Activated gamma-delta T cell treated with anti-CD3 and anti-CD28 coated beads, Interleukin-2, amount 50 U/mL, for 16 hours (primary cell): ENCODE measurements around the gene SLC29A2.

Source experiments
- DNase-seq: peaks from one replicate; pipeline ENCODE4 v3.0.0-alpha.2; 2020; ENCODE audit warnings: low read depth

Gene SLC29A2, protein sequence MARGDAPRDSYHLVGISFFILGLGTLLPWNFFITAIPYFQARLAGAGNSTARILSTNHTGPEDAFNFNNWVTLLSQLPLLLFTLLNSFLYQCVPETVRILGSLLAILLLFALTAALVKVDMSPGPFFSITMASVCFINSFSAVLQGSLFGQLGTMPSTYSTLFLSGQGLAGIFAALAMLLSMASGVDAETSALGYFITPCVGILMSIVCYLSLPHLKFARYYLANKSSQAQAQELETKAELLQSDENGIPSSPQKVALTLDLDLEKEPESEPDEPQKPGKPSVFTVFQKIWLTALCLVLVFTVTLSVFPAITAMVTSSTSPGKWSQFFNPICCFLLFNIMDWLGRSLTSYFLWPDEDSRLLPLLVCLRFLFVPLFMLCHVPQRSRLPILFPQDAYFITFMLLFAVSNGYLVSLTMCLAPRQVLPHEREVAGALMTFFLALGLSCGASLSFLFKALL

DNA sequence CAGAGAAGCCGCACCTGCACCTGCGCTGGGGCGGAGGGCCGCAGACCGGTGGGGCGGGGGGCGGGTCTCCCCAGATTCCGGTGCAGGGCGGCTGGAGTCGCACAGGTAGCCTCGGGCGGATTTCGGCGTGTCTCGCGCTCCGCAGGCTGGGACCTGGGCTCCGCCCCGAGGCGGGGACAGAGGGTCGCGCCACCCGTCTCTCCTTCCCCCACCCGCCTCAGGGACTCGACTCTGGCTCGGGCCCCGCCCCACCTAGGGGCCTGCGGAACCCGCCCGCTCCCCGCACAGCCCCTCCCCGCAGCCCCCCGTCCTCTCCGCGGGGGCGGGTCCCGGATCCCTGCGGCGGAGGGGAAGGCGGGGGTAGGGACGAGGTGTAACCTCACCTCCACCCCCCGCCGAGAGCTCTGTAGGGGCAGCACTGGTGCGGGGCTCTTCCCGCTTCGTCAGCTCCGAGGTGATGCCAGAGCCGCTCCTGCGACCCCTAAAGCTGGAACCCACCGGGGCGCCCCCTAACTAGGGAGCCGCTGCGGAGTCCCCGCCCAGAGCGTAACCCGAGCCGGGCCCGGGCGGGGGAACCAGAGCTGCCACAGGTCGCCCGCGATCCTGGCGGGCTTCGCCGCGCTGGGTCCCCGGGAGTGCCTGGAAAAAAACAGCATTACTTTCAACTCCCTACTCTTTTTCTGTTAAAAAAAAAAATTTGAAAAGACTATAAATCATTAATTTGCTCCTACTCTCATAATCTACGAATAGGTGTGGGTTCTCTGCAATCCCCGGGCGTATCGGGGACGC lies at the start of gene SLC29A2:
TSS of gene SLC29A2 (minus strand) at position 134 of the 789 bp plus-strand sequence. CDS start 169 bp downstream, outside the sequence.
- peak; percentile 68 for DNase-seq

DNA sequence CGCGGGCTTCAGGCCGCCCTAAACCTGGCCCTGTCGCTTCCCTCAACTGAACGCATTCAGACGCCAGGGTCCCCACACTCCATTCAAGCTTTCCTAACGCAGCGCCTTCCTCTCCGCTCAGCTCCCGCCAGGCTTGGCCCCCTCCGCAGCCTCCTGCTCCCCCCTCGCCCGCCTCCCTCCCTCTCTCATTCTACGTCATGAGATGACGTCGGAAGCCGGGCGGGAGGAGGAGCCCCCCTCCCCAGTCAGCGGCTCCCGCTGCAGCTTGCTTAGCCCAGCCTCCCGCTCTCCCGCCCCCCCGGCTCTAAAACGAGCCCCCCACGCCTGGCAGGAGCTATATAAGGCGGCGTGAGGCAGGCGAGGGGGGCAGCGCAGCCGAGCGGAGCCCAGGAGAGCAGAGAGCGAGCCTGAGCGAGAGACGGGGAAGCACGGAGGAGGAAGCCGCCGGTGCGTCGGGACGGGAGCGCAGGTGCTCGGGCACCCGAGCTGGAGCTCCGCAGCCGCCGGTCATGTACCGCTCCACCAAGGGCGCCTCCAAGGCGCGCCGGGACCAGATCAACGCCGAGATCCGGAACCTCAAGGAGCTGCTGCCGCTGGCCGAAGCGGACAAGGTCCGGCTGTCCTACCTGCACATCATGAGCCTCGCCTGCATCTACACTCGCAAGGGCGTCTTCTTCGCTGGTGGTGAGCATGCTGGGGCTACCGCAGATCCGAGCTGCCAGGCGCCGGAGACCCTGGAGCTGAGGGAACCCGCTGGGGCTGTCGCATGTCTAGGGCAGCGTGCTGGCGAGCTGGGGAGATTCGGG lies 49.3 kb upstream of the SLC29A2 start, which contains the start of gene NPAS4:
TSS of gene NPAS4 (plus strand) at position 365 of the 806 bp plus-strand sequence. CDS start at position 510, 145 bp downstream.
- no peak for DNase-seq

DNA sequence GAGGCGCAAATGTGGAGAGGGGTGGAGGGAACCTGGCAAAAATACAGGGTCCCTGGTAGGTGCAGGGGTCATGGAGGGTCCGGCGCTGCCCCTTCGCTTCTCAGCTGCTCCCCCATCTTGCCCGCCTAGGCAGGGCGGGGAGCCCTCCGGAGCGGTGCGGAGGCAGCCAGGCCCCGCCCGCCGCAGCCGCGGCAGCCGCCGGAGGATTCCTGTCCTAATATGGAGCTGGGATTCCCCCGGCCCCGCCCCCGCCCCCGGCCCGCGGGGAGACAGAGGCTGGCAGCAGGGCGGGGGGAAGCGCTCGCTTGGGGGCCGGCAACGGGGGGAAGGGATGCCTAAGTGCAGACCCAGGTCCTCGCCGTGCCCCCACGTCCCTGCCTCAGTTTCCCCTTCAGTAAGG lies 48.3 kb upstream of the SLC29A2 start:
- no peak for DNase-seq

DNA sequence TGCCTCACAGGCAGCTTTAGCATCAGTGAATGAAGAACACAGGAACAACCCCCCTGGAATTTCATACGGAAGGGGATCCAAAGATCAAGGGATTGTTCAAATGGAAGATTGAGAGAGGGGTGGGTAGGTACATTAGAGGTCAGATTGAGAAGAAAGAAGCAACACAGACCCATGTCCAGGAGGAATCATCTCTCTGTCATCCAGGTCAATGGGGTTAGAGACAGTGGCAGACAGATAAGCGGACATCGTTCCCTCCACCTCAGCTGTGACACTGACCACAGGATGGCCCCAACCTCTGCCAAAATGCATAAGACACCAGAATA lies 47.4 kb upstream of the SLC29A2 start:
- no peak for DNase-seq

DNA sequence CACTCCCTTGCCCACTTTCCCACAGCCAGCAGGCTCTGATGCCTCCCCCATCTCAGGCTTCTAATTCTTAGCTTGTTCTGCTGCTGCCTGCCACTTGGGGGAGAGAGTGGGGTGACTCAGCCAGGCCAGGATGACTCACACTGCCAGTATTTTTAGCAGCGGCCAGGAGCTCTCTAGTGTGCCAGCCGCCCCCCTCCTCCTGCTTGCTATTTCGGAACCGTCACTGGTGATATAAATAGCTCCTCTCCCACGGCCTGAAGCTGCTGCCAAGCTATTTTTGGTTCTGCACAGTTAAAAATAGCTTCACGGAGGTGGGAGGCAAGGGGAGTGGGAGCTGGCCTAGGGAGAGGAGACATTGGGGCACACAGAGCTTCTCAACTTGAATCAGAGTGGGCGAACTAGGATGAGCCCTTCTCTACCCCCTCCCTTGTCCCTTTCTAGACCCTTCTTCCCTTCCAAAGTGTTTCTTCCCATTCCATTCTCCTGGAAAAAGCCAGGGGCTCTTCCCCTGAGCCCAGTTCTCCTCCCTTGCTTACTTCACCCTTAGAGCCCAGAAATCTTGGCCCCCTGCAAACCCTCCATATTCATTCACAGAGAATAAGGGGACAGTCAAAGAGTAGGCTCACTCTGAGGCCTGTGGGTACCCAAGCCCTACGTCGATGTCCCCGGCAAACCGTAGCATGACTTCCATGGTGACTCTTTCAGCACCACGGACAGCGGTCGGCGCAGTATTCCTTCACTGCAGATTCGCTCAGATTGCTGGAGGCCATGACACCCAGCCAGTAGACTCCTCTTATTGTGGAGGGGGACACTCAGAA lies 46.8 kb upstream of the SLC29A2 start:
- DNase-seq = peak; percentile 35

DNA sequence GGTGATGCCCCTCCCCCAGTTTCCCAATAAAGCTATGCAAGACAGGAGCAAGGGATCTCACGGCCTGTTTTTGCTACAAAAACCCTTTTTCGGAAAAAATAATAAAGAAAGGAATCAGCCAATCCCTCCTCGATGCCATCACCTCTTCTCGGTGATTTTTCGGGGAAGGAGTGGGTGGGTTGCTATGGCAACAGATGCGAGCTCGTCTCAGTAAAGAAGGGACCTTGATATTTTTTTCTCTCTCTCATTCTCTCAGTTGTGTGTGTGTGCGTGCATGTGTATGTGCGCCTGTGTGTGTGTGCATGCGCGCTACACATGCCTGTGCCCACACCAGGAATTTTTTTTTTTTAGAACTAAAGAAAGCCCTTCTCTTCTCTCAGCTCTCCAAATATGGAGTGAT lies 45.4 kb upstream of the SLC29A2 start:
- no peak for DNase-seq

DNA sequence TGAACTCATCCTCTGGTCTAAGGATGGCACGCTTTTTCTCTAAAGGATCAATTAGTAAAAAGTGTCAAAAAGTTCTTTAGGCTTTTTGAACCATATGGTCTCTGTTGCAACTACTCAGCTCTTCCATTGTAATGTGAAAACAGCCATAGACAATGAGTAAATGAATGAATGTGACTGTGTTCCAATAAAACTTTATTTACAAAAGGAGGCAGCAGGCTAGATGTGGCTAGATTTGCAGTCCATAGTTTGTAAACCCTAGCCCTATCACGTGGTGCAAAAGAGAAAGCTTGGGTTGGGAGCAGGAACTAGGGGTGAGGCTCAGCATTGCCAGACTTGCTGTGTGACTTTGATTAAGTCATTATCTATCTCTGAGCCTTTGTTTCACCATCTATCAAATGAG lies 43.9 kb upstream of the SLC29A2 start:
- DNase-seq = no peak

DNA sequence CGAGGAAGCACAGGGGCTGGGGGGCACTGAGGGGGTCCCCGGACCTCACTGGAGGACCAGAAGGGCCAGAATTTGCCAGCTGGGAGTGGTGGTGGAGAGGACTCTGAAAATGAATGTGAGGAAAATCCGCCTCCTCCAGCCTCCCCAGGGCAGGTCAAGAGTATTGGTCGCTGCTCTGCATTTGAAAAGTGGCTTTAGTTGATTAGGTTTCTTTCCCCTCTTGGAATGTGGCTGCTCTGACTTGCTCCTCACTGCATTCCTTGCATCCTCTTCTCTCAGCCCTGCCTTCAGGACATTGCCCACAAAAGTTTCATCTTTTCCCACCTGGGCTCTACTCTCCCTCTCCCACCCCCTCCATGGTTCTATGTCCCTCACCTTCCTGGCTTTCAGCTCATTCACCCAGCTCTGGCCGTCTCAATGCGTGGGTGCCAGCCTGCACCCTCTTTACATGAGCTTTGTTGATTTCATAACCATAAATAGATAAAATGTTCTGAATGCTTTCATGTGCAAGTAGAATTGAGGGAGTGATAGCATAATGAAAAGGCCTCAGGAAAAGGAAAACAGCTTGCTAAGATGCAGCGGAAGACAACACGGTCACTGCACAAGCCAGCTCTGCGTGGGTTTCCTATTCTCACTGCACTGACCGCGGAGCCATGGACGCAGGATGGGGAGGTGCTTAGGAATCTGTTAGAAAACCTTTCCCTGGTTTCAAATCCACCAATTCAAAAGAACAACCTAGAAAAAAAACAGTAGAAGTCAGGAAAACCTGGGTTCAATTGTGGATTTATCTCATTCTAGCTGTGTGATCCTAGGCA lies 42.8 kb upstream of the SLC29A2 start:
- no peak for DNase-seq

DNA sequence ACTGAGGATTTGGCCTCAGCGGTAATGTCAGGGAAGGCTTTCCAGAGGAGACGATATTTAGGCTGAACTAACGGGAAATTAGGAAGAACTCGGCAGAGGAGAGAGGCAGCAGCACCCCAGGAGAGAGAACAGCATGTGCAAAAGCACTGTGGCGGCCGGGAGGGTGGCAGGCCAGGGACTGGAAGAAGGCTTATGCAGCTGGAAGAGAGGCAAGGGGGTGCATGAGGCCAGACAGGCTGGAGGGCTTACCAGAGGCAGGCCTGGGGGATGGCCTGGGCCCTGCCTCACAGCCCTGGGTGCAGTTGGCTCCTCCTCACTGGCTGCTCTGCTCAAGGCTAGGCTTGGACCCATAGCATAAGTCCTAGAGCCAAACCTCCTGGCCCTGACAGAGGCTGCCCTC lies 41.6 kb upstream of the SLC29A2 start:
- no peak for DNase-seq

DNA sequence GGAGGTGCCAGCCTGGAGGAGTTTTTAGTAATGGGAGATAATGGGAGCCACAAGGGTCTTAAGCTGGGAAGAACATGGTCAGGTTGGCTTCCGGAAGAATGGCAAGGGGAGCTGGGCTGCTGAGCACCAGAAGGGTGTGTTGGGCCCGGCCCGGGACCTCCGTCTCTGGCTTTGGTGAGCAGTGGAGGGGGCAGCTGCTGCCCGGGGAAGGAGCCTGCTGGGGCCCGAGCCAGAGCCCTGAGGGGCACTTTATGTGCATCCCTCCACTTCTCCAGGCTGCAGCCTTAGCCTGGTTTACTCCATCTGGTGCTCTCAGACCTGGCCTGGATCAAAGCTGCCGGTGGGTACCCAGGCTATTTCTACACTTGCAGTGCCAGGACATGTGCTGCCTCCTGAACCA lies 40.5 kb upstream of the SLC29A2 start:
- no peak for DNase-seq

DNA sequence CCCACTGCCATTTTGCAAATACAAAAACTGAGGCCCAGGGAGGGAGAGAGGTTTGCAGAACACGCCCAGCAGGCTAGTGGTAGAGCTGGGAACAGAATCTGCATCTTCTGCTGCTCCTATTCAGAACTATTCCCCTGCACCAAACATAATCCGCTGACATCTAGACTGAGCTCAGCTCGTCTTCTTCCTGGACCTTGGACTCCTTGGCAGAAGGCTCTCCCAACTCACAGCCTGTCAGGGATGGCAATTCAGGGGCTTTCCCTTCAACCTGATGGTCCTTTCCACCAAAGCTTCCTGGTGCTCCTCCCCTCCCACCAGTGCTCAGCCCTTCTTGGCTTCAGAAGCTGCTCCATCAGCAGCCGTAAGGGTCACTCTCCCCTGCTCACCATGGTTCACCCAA lies 39.8 kb upstream of the SLC29A2 start:
- no peak for DNase-seq

DNA sequence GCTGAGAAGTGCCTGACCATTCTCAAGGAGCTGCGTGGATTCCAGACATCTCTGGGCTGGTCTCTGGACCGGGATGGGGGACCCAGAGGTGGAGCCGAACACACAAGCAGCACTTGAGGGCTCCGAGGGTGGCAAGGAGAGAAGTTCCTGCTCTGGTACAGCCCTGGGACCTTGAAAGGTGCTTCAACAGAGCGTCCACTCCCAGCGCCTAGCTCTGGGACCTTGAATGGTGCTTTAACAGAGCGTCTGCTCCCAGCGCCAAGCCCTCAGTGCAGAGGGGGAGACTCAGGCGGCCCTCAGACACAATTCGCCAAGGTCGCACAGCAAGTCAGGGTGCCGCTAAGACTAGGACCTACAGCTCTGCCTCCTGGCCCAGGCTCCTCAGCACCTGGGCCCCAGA lies 38.6 kb upstream of the SLC29A2 start:
- DNase-seq = no peak

DNA sequence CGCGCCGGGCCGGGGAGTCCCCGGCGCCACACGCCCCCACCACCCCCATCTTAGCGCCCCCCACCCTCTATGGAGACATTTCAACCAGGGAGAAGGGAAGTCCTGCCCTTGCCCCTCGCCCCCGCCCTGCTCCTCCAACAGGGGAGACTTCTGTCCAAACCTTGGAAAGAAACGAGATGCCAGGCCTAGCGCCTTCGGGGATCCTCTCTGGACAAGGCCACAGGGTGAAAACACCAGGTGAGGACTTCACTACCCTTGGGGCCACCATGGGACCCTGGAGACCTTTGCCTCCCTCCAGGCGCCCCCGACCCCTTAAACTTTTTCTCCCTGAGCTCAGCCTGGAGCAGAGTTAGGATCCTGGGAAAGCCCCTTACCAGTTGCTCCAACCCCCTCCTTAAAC lies 37.7 kb upstream of the SLC29A2 start:
- DNase-seq = no peak

DNA sequence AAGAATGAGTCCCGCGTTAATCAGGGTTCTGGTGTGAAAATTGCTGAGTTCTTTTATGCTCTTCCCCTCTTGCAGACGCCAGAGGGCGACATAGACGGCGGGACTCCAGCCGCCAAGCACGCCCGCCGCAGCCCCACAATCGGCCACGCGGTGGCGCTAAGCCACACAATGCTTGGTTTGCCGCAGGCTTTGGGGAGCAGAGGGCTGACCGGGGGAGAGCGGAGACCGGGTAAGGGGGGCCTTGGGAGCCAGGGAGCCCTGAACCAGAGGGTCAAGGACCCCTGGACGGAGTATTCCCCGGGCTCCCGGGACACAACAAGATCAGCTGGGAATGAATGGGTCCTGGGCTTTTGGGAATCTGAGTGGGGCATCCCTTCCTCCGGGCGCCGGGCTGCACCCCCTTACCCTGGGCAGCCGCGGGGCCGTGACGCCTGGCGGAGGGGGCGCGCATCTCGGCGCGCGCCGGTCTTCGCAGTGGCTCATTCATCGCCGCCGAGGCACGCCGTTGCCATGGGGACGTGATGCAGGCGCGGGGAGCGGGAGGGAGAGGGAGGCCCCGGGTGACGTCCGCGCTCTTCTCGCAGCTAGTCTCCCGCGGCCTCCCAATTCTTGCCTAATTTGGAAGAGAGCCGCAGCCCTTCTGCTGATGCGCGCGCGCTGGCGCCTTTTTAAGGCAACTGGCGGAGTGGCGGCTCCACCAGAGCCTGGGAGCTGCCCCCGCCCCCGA lies 37.1 kb upstream of the SLC29A2 start:
- DNase-seq = peak; percentile 92

DNA sequence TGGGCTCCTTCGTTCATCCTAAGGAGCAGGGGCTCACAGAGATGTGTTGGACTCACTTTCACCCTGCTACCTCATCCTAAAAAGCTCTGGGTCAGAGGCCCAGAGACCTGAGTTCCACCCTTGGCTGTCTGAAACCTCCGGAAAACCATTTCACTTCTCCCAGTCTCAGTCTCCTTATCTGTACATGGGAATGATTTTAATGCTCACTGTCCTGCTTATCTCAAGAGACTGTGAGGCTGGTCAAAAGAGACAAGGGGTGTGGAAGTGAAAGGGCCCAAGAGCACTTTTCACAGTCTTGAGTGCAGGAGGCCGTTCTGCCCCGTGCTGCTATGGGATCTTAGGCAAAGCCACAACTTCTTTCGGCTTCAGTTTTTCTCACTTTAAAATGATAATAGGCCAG lies 36.1 kb upstream of the SLC29A2 start:
- no peak for DNase-seq

DNA sequence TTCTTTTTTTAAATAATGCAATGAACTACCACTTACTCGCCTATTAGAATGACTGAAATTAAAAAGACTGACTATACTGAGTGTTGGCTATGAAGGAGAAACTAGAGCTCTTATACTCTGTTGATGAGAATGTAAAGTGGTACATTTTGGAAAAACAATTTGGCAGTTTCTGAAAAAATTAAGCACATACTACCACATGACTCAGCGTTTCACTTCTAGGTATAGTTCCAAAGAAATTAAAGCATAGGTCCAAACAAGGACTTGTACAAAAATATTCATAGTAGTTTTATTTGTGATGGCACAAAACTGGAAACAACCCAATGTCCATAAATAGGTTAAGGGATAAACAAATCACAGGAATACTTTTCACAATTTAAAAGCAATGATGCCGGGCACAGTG lies 22.4 kb upstream of the SLC29A2 start:
- DNase-seq = no peak

DNA sequence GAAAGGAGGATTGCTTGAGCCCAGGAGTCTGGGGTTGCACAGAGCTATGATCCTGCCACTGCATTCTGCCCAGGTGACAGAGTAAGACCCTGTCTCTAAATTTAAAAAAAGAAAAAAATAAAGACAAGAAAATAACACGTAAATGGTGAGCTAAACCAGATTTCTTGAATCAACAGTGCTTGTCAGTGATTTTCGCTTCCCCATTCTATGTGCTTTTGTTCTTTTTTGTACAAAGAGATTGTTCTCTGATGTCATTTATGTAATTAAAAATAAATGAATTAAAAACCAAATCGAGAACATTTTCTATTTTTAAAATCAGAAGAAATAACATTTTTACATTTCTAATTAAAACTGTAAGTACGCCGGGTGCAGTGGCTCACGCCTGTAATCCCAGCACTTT lies 19.8 kb upstream of the SLC29A2 start:
- DNase-seq = no peak

DNA sequence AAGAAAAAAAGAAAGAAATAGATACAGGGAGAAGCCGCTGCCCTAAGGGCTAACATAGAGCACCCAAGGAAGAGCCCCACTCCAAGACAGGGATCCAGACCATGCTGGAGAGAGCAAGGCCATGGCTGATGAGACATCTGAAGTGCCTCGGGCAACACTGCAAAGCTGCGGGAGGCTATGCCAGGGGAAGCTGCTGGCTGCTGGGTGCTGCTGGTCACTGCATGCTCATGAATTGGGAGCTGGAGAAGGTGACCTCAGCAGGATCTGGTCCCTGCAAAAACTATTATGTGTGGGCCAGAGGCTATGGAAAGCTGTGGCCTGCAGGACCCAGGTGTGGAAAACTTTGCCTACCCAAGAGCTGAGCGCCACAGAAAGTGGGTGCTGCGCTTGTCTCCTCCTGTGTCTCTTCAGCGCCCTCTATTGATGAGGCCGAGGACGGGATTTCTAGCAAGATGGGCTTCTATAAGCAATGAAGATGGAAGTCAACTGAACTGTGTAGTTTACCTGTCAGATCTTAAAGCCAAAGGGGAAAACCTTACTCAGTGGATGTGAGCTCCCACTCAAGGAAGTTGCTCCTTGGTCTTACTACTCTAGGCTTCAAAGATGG lies 17.3 kb upstream of the SLC29A2 start:
- peak; percentile 41 for DNase-seq
